GM12878 (cell line): Measurements from ENCODE around the gene SHROOM1. TPM values are rescaled to one million over a fixed set of nuclear protein-coding genes. Genes with fewer than 3 reads are reported as not detected.

ENCODE experiments used
- ATAC-seq: fragments of 200-7000 bp; cut with Tn5 transposase; 3 replicates; pipeline ENCODE4 v1.9.1; 2020; ENCODE audit warnings: mild to moderate bottlenecking, moderate library complexity
- BruUV-seq: library from RNA; stranded (reverse); fragments of 400-500 nt; replicated peaks from 2 replicates; lab custom pipeline; 2021; lab: Mats Ljungman, UMichigan
- CTCF ChIA-PET: fragments of 300-600 bp; sonication (Branson Sonifier 250); formaldehyde crosslinking; extraction: SDS; loops from one replicate; lab custom pipeline; 2021; ENCODE audit warnings: inconsistent platforms; lab: Yijun Ruan, JAX
- POLR2A ChIA-PET: fragments of 350-600 bp; formaldehyde crosslinking; extraction: SDS; loops from one replicate; lab custom pipeline; 2021; ENCODE audit warnings: inconsistent platforms; lab: Charles Lee
- RAD21 ChIA-PET: fragments of 300-600 bp; sonication (Branson Sonifier 250); formaldehyde crosslinking; loops from one replicate; lab custom pipeline; 2023; ENCODE audit warnings: antibody characterized with exemption; ENCODE audit not compliant: unreplicated experiment; lab: Charles Lee
- SMC1A ChIA-PET: fragments of 300-600 bp; sonication (Branson Sonifier 250); formaldehyde crosslinking; loops from one replicate; lab custom pipeline; 2023; ENCODE audit not compliant: unreplicated experiment, uncharacterized antibody; lab: Charles Lee
- DNase-seq: peaks from one replicate; pipeline ENCODE4 v3.0.0-alpha.2; 2011; ENCODE audit warnings: low read depth, low spot score
- FAIRE-seq: peaks from 3 replicates; lab custom pipeline; 2011; peaks lifted over from hg19 to GRCh38; lab: Jason Lieb, UNC
- H2AFZ ChIP-seq: 2 replicates; pipeline ENCODE4 v1.6.0; 2011; ENCODE audit warnings: low read depth, low read length, control low read depth; ENCODE audit not compliant: control insufficient read depth
- H3K27ac ChIP-seq: 2 replicates; pipeline ENCODE4 v1.5.1; 2011; ENCODE audit warnings: control low read depth; ENCODE audit not compliant: control insufficient read depth, insufficient read depth
- H3K27me3 ChIP-seq, 2 experiments: replicated peaks in 1 of 2; 2 replicates each; pipeline versions ENCODE4 v1.6.0 to v1.6.1; 2011; ENCODE audit warnings: low read length in 1 of 2; ENCODE audit not compliant: control insufficient read depth in 2 of 2, insufficient read depth in 2 of 2
- H3K36me3 ChIP-seq, 2 experiments: 2 replicates each; pipeline ENCODE4 v1.5.1; 2011; ENCODE audit warnings: low read length in 1 of 2; ENCODE audit not compliant: control insufficient read depth in 2 of 2, insufficient read depth in 2 of 2
- H3K4me1 ChIP-seq: 2 replicates; pipeline ENCODE4 v1.6.1; 2011; ENCODE audit warnings: mild to moderate bottlenecking, low read length, moderate library complexity, mixed read lengths; ENCODE audit not compliant: control insufficient read depth, insufficient read depth
- H3K4me2 ChIP-seq: 2 replicates; pipeline ENCODE4 v1.6.0; 2011; ENCODE audit warnings: control low read depth; ENCODE audit not compliant: control insufficient read depth, insufficient read depth
- H3K4me3 ChIP-seq: fragments of 200-600 bp; sonication (generic); 2 replicates; pipeline ENCODE4 v1.5.1; 2016
- H3K79me2 ChIP-seq: 2 replicates; pipeline ENCODE4 v1.6.0; 2011; ENCODE audit warnings: low read length; ENCODE audit not compliant: control insufficient read depth, insufficient read depth
- H3K9ac ChIP-seq: 2 replicates; pipeline ENCODE4 v1.8.0; 2011; ENCODE audit warnings: low read length, control low read depth, mixed read lengths; ENCODE audit not compliant: control insufficient read depth, insufficient read depth
- H3K9me3 ChIP-seq: replicated peaks from 3 replicates; pipeline ENCODE4 v1.5.1; 2011; ENCODE audit warnings: mild to moderate bottlenecking, low read length; ENCODE audit not compliant: control insufficient read depth, insufficient read depth
- H4K20me1 ChIP-seq: 2 replicates; pipeline ENCODE4 v1.6.0; 2011; ENCODE audit not compliant: control insufficient read depth, insufficient read depth
- BCL3 ChIP-seq: IDR thresholded peaks from 2 replicates; pipeline ENCODE4 v1.6.1; 2011; ENCODE audit warnings: borderline replicate concordance, low read depth, mild to moderate bottlenecking, moderate library complexity, low read length; ENCODE audit not compliant: insufficient read depth, poor library complexity, severe bottlenecking
- E2F8 ChIP-seq: fragments of 450-650 bp; IDR thresholded peaks from 2 replicates; pipeline ENCODE4 v1.6.1; 2018; ENCODE audit warnings: mild to moderate bottlenecking, low read depth, moderate library complexity; ENCODE audit not compliant: partially characterized antibody
- ELK1 ChIP-seq: IDR thresholded peaks from 2 replicates; pipeline ENCODE4 v1.6.1; 2012; ENCODE audit warnings: low read depth, low read length, improper control_type of control experiment
- PKNOX1 ChIP-seq: fragments of 450-650 bp; IDR thresholded peaks from 2 replicates; pipeline ENCODE4 v1.6.1; 2016; ENCODE audit warnings: mild to moderate bottlenecking
- ZNF384 ChIP-seq: IDR thresholded peaks from 2 replicates; pipeline ENCODE4 v1.6.1; 2012; ENCODE audit warnings: low read depth, mild to moderate bottlenecking, low read length, improper control_type of control experiment, borderline replicate concordance
- ZNF592 ChIP-seq: fragments of 450-650 bp; IDR thresholded peaks from 2 replicates; pipeline ENCODE4 v1.6.1; 2017; ENCODE audit warnings: mild to moderate bottlenecking, moderate library complexity
- WGBS: methylation state at CpG from one replicate; pipeline ENCODE4 v1.1.6; 2016; ENCODE audit warnings: low lambda C conversion rate; ENCODE audit not compliant: insufficient replicate concordance, insufficient coverage; ENCODE audit errors: missing lambda C conversion rate; 5-methylcytosine and 5-hydroxymethylcytosine counted together
- in situ Hi-C: fragments of 300-500 bp; cut with MboI; formaldehyde crosslinking; loops from 9 replicates; pipeline ENCODE4 v1.14.3; 2018; ENCODE audit warnings: mixed read lengths
- intact Hi-C: fragments of 100-400 bp; cut with micrococcal nuclease; formaldehyde crosslinking; loops from one replicate; pipeline ENCODE4 v1.14.2; 2022; ENCODE audit not compliant: unreplicated experiment
- polyA plus RNA-seq, 11 experiments: library from polyadenylated mRNA; depleted of rRNA in 4 of 11; unstranded in 6 of 11; stranded (reverse) in 5 of 11; fragments of >200 nt; fragmentation: Nextera tagmentation in 4 of 11; fragmentation: Illumina TruSeq in 1 of 11; extraction: Ambion mirVana in 4 of 11; extraction: Trizol in 1 of 11; gene quantifications; 1 replicate in 1 of 11; 2 replicates in 10 of 11; pipeline versions ENCODE4 v1.2.1 to v1.2.3, GENCODE V29; 2011 to 2016; ENCODE audit warnings: inconsistent platforms in 2 of 11, missing spikeins in 2 of 11, low read depth in 1 of 11
- total RNA-seq, 4 experiments: library from RNA; depleted of rRNA in 3 of 4; stranded (reverse); fragments of >200 nt in 3 of 4; fragmentation: Illumina TruSeq in 1 of 4; extraction: Trizol in 1 of 4; gene quantifications; 2 replicates each; pipeline versions ENCODE4 v1.2.1 to v1.2.3, GENCODE V29; 2013 to 2021

SHROOM1 gene
- total and polyA plus RNA-seq, 10 of the 15 experiments (the other 5 are each of a cell fraction or from before 2014, with no cell fraction given): 0.05 to 3.9 (median 1.3) TPM

- RAD21 ChIA-PET: interaction anchor here (1.2 to 2.4 kb wide), 6 partner anchors 9 to 442 kb away, joined by 3 to 13 read pairs (median 4); no protein-coding TSS in a partner anchor
- TF ChIP-seq ZNF384: no peak
- no peak for TF ChIP-seq ZNF592
- no peak for TF ChIP-seq E2F8
- TF ChIP-seq BCL3: no peak
- TF ChIP-seq ELK1: no peak
- TF ChIP-seq PKNOX1: no peak
- FAIRE-seq: no peak
- CTCF ChIA-PET: interaction anchor here (0.9 to 6.0 kb wide), 17 partner anchors 9 to 695 kb away, joined by 3 to 46 read pairs (median 4); partner anchors contain the start of genes GDF9 and UQCRQ
- TSS peak; percentile 61 for BruUV-seq
- H3K9me3 ChIP-seq: no peaks in the 10 kb centered on the region
- no peaks in the 10 kb centered on the region for H3K36me3 ChIP-seq
- H3K79me2 ChIP-seq: no peaks in the 10 kb centered on the region
- SMC1A ChIA-PET: interaction anchor here (0.8 to 3.2 kb wide), 14 partner anchors 9 to 303 kb away, joined by 3 to 16 read pairs (median 4); partner anchors contain the start of genes AFF4, GDF9 and UQCRQ
- no peak overlapping the region for H3K27ac ChIP-seq
- POLR2A ChIA-PET: interaction anchor here (1.5 to 1.9 kb wide), 2 partner anchors 10 to 78 kb away, joined by 7 to 8 read pairs; no protein-coding TSS in a partner anchor
- intact Hi-C loops (no loop called here), in situ Hi-C loops (loop anchor here (10.0 kb wide), 1 partner anchor 304 kb away; no protein-coding TSS in a partner anchor)
- 60% methylated on average over 4 of the region's 4 CpGs for WGBS
- H2AFZ ChIP-seq: no peak overlapping the region
- no peak overlapping the region for H3K9ac ChIP-seq
- no peaks in the 10 kb centered on the region for H4K20me1 ChIP-seq
- H3K4me1 ChIP-seq: no peaks in the 10 kb centered on the region; the same call in 1 of the 2 replicates
- peak overlapping the region; percentile 79 for H3K4me2 ChIP-seq
- no peak for DNase-seq
- peaks cover 0 to 2% of the 10 kb centered on the region in 2 experiments; a peak in 2 of 4 replicates for H3K27me3 ChIP-seq
- ATAC-seq: no peak
- H3K4me3 ChIP-seq: no peak overlapping the region
Observed at GRCh38 chr5:132828846-132829494, 1.5 kb downstream of the SHROOM1 start.
